ENCODE data around the gene COX17.
"Not testable (repeated sequence)": the region's sequence is repeated elsewhere in the genome, so short reads cannot be mapped to it uniquely, and the experiment has no call there.

Gene COX17

GRCh38 chr3:119676771-119677640, at the start of gene COX17:
Gene COX17, minus strand, starts transcription at chr3:119677406. Its CDS starts 96 bp downstream, at chr3:119677310.
- DNase-seq (ENCODE audit: low read depth, low spot score) = peak; percentile 81

GRCh38 chr3:119726909-119727308, 49.7 kb upstream of the COX17 start:
- DNase-seq (ENCODE audit: low read depth, low spot score) = no peak

- DNase-seq (ENCODE audit: low read depth, low spot score) = no peak
Observed at GRCh38 chr3:119723022-119723421, 45.8 kb upstream of the COX17 start.

- DNase-seq (ENCODE audit: low read depth, low spot score) = no peak
Observed at GRCh38 chr3:119717520-119717919, 40.3 kb upstream of the COX17 start.

- DNase-seq (ENCODE audit: low read depth, low spot score) = no peak
Observed at GRCh38 chr3:119716998-119717397, 39.8 kb upstream of the COX17 start.

GRCh38 chr3:119715105-119715504, 37.9 kb upstream of the COX17 start:
- DNase-seq (ENCODE audit: low read depth, low spot score) = no peak

- DNase-seq (ENCODE audit: low read depth, low spot score) = no peak
Observed at GRCh38 chr3:119703820-119704531, 26.8 kb upstream of the COX17 start.

- peak; percentile 25 for DNase-seq (ENCODE audit: low read depth, low spot score)
Observed at GRCh38 chr3:119702530-119703527, 25.6 kb upstream of the COX17 start, which contains the start of gene CFAP91. Gene CFAP91, plus strand, starts transcription at chr3:119703022. Its CDS starts 77 bp downstream, at chr3:119703099.

GRCh38 chr3:119700920-119701734, 23.9 kb upstream of the COX17 start:
- DNase-seq (ENCODE audit: low read depth, low spot score) = no peak

- DNase-seq (ENCODE audit: low read depth, low spot score) = no peak
Observed at GRCh38 chr3:119700269-119700919, 23.2 kb upstream of the COX17 start.

- no peak for DNase-seq (ENCODE audit: low read depth, low spot score)
Observed at GRCh38 chr3:119697394-119697793, 20.2 kb upstream of the COX17 start.

- DNase-seq (ENCODE audit: low read depth, low spot score) = no peak
Observed at GRCh38 chr3:119695480-119695879, 18.3 kb upstream of the COX17 start.

- DNase-seq (ENCODE audit: low read depth, low spot score) = no peak
Observed at GRCh38 chr3:119690043-119690656, 12.9 kb upstream of the COX17 start.

GRCh38 chr3:119683421-119683820, 6.2 kb upstream of the COX17 start:
- DNase-seq (ENCODE audit: low read depth, low spot score) = no peak

- no peak for DNase-seq (ENCODE audit: low read depth, low spot score)
Observed at GRCh38 chr3:119681279-119681678, 4.1 kb upstream of the COX17 start.

GRCh38 chr3:119679874-119680273, 2.7 kb upstream of the COX17 start:
- no peak for DNase-seq (ENCODE audit: low read depth, low spot score)

GRCh38 chr3:119678209-119678608, 1.0 kb upstream of the COX17 start:
- not testable (repeated sequence) for DNase-seq (ENCODE audit: low read depth, low spot score)

GRCh38 chr3:119677641-119677934, 382 bp upstream of the COX17 start:
- DNase-seq (ENCODE audit: low read depth, low spot score) = no peak

- DNase-seq (ENCODE audit: low read depth, low spot score) = no peak
Observed at GRCh38 chr3:119676020-119676419, 1.2 kb downstream of the COX17 start.

Data from activated naive CD8-positive, alpha-beta T cell treated with anti-CD3 and anti-CD28 coated beads, Interleukin-2, amount 50 U/mL, for 16 hours (primary cell).